HG02981 (cell line): Measurements from ENCODE around the gene EEPD1.

Experiments used
- ATAC-seq: cut with Tn5 transposase; IDR thresholded peaks from one replicate; pipeline ENCODE4 v1.9.1; 2021; ENCODE audit warnings: mild to moderate bottlenecking, moderate library complexity; ENCODE audit not compliant: unreplicated experiment

The EEPD1 gene

DNA sequence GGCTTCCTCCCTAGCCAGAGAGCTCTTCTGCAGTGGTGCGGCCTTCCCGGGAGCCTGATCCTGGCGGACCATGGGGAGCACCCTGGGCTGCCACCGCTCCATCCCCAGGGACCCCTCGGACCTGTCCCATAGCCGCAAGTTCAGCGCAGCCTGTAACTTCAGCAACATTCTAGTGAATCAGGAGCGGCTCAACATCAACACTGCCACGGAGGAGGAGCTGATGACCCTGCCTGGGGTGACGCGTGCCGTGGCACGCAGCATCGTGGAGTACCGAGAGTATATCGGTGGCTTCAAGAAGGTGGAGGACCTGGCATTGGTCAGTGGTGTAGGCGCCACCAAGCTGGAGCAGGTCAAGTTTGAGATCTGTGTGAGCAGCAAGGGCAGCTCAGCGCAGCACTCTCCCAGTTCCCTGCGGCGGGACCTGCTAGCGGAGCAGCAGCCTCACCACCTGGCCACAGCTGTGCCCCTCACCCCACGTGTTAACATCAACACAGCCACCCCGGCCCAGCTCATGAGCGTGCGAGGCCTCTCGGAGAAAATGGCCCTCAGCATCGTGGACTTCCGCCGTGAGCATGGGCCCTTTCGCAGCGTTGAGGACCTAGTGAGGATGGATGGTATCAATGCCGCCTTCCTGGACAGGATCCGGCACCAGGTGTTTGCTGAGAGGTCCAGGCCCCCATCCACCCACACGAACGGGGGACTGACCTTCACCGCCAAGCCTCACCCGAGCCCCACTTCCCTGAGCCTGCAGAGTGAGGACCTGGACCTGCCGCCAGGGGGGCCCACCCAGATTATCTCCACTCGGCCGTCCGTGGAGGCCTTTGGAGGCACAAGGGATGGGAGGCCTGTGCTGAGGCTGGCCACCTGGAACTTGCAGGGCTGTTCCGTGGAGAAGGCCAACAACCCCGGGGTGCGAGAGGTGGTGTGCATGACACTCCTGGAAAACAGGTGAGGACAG is 1.5 kb downstream of the EEPD1 start:
- no peak for ATAC-seq

DNA sequence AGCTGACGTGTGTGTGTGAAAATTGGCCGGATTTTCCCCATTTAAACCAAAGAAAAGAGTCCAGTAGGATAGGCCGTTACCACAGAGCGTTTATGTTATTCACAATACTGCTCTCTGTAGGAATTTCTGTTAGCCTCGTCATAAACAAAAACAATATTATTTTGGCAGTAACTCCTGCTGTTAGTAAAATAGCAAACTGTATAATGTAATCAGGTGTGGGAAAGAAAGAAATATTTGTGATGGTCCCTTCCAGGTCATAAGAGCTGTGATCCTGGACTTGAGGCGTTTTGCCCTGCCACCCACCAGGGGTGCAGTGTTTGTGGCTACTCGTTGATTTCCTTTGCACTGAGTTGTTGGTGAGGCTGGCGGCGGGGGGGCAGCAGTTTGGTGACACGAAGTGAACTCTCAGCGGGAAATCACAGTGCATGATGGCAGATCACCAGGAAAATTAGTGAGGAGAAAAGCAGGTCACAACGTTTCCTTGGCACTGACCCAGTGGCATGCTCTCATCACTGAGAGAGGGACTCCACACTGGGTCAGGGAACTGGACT is 2.8 kb downstream of the EEPD1 start:
- ATAC-seq: no peak

DNA sequence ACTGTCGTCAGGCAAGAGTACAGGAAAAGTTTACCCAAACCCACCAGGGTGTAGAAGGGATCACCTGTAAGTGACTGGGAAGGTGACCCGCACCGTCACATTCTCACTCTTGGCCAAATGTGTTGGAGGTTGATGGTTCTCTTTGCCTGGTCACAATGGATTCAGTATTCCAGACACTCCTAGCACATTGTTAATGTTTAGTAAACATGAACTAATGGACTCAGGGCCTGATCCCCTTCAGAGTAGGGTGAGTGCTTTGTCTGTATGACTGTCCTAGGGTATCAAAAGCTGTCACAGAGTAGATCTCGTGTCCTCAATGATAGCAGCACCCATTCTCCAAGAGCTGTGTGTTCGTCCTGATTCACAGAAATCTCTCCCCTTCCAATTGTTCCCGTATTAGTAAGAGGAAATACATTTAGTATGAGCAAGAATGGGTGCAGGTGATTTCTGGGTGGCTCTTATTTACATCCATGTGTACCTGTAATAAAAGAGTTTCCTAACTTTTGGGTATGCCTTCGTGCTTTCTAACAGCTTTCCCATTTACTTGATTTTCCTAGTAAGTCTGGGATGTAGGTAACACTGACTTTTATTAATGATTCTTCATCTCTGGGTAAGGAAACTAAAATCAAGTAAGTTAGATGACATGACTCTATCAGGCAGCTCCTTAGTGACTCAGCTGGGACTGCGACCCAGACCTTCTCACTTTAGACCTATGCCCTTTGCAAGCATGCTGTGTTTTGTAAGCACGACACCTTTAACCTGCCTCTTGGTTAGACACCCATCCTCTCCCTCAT is 4.7 kb downstream of the EEPD1 start:
- no peak for ATAC-seq

DNA sequence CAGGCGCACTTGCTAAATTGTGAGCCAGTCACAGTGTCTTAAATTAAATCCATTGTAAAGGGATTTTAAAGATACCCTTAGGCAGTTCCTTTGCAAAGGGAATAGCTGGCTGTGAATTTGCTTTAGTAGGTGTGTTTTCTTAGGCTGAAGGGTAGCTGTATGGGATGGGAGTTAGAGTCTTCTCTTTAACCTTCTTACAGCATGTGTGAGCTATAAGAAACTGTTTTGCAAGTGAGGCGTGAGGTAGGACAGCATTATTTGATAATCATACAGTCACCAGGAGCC is 5.2 kb downstream of the EEPD1 start:
- ATAC-seq: no peak

DNA sequence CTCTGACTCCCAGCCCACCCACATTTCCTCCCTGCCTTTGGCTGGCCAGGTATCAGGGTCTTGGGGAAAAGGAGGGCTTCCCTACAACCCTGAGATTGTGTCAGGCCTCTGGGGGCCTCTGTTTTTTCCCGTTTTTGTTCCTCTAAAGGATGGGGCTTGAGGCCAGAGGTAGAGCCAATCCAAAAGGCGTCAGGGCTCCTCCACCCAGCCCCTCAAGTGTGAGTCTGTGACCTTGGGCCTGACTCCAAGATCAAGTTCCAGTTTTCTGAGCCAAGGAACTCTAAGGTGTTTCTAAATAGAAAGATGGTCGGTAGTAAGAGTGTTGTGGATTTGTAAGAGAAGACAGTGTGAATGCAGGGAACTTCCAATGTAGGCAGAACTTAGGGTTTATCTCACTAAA is 6.6 kb downstream of the EEPD1 start:
- ATAC-seq: no peak

DNA sequence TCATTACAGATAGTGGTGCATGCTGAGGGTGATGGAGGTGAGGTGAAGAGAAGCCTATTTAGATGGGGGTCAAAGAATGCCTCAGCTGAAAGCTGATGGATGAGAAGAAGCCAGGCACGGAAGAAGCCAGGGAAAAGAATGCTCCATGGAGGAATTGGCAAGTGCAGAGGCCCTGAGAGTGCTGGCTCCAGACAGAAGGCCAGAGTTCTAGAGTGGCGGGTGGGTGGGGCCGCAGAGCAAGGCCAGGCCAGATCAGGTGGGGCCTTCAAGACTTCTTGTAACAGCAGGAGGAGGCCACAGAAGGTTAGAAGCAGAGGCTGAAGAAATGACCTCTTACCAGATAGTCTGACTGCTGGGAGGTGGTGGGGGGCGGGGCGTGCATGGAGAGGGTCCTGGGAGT is 7.3 kb downstream of the EEPD1 start:
- no peak for ATAC-seq

DNA sequence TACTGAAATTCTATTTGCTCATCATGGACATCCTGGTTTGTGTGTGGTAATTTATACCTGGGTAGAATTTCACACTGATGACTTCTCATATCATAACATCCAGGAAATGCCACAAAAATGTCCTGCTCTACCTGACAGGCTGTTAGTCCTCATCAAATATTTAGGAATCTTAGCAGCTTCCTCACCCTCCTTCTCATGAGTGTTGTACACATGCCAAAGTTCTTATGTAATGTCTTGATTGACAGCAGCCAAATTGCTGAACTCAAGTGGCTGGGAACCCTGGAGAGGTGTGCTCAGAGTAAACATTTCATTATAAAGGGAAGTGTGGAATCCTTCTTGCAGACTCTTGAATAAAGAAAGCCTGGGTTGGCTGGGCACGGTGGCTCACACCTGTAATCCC is 8.9 kb downstream of the EEPD1 start:
- ATAC-seq: no peak

DNA sequence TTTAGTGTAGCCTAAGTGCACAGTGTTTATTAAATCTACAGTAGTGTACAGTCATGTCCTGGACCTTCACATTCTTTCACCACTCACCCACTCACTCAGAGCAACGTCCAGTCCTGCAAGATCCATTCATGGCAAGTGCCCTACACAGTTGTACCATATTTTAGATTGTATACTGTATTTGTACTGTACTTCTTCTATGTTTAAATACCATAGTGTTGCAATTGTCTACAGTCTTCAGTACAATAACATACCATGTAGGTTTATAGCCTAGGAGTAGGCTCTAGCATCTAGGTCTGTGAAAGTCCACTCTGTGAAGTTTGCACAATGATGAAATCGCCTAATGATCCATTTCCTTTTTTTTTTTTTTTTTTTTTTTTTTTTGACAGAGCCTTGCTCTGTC is 12.0 kb downstream of the EEPD1 start:
- no peak for ATAC-seq

DNA sequence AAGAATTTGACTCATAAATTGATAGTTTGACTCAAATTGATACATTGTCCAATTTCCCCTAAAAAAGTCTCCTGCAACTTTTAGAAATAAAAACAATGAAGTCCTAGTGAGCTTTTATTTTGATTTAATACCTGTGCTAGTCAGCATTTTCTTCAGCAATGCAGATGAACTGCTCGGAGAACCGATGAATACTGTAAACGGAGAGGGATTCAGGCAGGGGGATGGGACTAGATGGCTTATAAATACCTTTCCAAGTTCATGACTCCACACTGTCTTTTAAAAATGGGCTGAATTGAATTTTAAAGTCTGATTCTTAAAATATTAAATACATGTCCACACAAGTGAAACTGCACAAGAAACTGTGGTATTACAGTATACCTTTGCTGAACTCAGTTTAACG is 12.7 kb downstream of the EEPD1 start:
- ATAC-seq: no peak

DNA sequence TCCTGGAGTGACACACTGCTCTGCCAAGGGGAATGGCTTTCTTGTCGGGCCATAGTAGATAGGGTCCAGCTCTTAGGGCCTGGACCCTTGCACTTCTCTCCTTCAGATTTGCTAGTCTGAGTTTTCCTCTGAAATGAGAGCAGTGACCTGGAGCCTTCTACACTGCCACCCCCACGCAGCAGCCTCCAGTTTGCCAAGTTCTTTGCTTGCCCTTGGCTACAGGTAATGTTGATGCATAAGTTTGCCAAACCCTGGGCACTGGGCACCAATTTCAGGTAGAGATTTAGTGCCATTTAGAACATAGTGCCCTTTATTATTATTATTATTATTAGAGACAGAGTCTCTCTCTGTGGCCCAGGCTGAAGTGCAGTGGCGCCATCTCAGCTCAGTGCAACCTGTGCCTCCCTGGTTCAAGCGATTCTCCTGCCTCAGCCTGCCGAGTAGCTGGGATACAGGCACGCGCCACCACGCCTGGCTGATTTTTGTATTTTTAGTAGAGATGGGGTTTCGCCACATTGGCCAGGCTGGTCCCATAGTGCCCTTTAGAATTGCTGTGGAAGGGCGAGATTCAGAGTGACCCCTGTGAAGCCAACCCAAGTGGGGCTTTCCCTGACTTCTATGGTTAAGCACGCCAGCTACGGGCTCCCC is 14.5 kb downstream of the EEPD1 start:
- no peak for ATAC-seq

DNA sequence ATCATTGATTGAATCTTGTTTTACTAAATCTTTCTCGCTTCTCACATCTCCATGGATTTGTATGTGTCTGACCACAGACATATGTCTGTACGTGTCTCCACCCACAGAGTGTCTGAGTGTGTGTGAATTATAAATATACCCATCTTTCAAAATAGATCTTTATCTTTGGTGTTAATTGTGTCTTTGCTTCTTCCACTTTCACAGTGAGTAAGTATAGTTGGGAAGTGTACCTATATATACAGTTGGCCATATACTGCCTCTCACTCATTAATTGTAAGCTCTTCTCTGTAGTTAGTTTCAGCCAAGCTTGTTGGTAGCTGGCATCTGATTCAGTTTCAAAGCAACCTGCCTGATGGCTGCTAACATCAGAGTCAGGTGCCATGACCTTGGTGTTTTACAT is 18.4 kb downstream of the EEPD1 start:
- no peak for ATAC-seq

DNA sequence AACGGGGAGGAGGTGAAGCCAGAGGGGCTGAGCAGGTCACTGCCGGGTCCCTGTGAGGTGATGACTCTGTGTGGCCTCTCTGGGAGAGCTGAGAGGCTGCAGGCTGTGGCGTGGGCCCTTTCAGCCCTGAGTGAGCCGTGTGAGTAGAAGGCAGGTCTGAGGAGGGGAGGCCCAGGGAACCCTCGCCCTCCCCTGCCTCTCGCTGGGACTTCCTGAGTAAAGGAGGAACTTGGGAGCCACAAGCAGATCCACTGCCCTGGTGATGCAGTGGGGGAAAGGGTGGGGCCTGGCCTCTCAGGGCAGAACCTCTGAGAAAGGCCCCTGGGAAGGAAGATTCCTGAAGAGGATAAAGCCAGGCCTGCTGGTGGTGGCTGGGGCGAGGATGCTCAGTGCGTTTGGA is 22.8 kb downstream of the EEPD1 start:
- no peak for ATAC-seq

DNA sequence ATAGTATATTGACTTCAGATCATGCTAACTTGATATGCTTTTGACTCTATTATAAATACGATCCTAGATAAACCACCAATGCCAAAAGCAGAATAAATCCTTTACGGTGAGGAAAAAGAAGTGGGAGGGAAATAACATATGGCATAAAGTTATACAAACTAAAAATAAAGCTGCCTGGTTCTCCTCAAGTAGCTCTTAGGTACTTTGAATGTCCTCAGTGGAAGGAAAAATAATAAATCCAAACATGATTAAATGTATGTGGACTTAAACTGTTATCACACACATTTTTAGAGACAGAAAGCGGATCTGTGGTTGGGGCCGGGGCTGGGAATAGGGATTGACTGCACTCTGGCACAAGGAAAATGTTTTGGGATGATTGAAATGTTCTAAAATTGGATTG is 23.6 kb downstream of the EEPD1 start:
- ATAC-seq: no peak

DNA sequence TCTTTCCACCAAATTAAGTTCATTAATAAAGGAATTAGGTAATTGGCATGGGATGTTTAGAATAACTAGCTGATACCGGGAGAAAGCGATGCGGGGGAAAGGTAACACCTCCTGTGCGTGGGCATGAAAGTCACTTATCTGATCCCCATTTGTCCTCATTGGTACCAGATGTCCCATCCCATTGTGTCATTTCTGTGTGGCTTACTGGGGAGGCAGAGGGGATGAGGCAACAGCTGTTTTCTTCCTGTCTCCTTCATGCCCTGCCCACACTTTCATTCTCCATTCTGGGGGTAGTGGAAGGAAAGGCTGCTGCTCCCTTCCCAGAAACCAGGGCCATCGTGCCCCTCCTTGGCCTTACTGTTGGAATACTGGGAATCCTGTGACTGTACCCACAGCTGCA is 27.1 kb downstream of the EEPD1 start:
- no peak for ATAC-seq

DNA sequence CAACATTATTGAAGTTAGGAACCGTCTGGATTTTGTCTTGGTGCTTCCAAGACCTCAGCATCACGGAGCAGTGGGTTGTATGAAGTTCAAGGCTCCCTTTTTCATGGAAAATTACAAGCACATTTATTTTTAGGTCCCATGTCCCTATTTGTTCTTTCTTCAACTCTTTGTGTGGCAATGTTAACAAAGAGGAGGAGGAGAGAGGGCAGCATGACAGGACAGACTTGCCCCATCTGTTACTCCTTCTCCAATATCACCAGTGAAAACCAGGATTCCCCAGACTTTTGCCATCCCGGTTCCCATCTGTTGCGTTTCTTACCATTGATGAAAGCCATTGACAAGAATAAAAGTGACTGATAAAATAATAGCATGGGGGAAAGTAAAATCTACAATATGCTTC is 28.6 kb downstream of the EEPD1 start:
- ATAC-seq: no peak

DNA sequence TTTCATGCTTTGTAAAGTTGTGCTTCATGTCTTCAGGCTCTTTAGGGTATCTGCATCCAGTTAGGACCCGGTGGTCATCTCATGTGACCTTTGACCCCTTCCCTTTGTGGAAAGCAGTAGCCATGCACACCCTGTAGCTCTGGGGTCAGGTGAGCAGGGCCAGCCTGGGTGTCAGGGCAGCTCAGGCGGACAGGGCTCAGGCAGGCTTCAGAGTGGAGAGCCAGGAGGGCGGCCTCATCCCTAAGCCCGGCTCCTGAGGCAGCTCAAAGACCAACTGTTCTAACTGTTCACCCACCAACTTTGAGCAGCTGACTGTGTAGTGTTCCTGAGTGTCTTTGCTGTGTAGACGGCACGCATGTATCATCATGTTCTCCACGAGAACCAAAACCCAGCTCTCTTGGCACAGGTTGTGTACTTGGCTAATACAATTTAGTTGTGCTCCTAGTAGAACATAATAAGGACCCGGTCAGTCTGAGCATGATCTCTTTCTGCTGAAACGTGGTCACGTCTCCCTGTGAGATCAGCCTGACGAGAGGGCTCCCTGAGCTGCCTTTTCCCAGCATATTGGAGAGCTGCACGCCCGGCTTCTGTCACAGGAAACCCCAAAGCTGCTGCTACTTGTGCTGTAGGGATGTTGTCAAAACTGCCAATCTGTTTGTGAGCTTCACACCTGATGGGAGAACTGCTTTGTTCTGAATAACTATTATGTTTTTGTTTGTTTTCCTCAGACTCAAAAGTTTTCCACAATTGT is 30.0 kb downstream of the EEPD1 start:
- no peak for ATAC-seq

DNA sequence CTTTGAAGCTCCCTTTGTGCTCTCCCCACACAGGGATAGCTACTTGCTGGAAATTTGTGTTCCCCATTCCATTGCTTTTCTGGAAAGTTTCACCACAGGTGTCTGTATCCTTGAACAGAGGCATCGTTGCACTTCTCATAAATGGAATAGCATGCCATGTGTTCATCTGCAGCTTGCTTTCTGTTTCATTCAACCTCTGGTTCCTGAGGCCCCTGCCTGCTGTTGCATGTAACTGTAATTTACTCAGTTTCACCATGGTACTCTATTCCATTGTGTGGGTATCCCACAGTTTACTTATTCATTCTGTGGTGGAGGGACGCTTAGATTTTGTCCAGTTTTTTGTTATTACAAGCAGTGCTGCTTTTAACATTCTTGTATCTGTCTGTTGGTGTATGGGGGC is 32.0 kb downstream of the EEPD1 start:
- ATAC-seq: no peak

DNA sequence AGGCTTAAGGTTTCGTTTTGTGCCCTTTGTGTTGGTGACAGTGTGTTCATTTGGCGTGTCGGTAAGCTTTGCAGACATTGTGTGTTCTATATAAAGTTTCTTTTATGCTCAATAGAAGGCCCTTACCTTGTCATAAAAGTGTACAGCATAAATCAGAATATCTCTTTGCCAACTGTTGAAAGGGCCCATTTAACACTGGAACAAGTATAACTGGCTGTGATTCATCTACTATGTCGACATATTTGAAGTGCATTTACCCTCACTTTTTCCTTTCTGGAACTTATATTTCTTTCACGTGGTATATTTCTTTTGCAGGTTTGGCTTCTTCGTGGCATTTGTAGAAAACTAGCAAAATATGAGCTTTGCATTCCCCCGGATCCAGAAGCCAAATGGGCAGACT is 32.7 kb downstream of the EEPD1 start:
- no peak for ATAC-seq

DNA sequence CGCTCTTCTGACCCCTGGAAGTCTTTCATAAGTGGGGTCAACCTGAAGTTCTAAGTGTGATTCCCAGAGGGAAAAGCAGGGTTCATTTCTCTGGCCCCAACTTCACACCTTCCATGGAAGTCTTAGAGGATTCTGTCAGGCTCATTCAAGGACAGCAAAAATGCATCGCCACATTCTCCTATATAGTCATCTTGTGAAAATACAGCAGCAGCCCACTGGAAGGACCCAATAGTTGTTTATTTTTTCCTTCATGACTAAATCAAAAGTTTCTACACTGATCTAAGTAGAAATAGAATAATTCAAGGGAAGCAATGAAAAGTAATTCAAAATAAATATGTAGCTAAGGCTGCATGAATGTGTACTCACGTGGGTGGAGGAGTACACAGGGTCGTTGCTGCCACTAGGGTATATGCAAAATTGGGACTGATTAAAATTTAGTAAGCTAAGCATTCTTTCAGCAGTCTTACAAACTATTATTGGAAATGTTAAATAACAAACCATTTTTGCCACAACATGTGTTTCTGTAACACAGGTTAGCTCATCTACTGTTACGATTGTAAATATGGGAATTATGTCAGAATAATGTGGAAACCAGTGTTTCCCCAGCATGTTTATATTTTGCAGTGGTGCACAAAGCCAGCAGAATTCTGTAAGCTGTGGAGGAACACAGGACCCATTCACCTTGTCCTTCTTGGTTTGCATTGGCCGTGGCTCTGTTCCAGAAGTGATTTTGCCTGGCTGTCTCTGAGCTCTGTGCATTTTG is 33.5 kb downstream of the EEPD1 start:
- no peak for ATAC-seq

DNA sequence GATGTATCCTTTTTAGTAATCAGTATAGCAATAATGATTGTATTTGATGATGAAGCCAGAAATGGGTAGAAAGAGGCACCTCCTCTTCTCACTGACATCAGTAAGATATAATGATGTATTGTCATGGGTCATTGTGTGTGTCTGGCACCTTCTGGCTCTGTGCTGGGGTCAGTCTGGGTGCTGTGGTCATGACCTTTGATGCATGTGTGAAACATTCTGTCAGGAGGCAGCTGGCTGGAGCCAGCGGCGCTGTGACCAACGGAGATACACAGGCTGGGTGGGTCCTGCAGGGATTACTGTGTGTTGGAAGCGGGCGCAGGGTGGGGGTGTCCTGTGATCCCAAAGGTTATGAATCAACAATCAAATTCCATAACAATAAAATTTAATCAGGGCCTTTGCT is 35.2 kb downstream of the EEPD1 start:
- ATAC-seq: no peak
